SH-SY5Y (cell line): Measurements from ENCODE around the gene ARHGAP6.

Experiments
- GATA2 ChIP-seq: IDR thresholded peaks from 2 replicates; pipeline ENCODE4 v1.6.1; 2011; ENCODE audit warnings: mild to moderate bottlenecking, low read depth, low read length
- GATA3 ChIP-seq: IDR thresholded peaks from 2 replicates; pipeline ENCODE4 v1.6.1; 2011; ENCODE audit warnings: low read depth, mild to moderate bottlenecking, low read length, moderate library complexity

The ARHGAP6 gene

DNA sequence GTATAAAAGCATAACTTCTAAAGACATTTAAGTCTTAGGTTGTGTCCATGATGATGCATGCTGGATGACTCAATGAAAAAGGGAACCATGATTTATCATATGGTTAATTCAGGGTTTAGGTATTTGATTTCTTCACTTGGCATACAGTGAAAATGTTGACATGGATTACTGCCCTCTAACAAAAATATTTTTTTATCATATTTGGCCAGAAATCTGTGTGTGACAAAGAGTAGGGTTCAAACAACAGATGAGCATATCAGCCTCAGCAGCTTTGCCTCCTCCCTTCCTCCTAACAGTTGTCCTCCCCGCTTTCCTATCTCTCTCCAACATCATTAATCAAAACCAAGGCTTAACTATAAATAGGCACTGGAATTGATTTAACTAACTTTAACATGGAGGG, 46.3 kb downstream of the ARHGAP6 start:
- no peak for TF ChIP-seq GATA3
- TF ChIP-seq GATA2, result no peak

DNA sequence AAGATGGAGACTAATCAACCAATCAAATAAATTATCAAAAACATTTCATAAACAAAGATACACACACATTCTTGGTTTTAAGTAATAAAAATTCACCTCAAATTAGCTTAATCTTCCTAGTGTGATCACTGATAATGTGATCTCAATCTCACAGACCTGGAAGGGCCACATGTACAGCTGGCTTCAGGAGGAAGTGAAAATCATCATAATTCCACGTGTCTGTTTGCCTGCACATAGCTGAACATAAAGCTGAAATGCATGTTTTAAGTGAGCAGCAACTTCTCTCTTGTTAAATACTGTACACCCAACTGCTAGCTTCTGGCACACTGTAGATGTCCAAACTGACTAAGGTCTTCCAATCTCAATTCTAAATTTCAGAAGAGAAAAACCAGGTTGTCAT, 53.8 kb downstream of the ARHGAP6 start:
- no peak for TF ChIP-seq GATA2
- no peak for TF ChIP-seq GATA3

GRCh38 chrX:11611161-11611560, 54.6 kb downstream of the ARHGAP6 start:
- TF ChIP-seq GATA3 (no peak), GATA2 (no peak)

DNA sequence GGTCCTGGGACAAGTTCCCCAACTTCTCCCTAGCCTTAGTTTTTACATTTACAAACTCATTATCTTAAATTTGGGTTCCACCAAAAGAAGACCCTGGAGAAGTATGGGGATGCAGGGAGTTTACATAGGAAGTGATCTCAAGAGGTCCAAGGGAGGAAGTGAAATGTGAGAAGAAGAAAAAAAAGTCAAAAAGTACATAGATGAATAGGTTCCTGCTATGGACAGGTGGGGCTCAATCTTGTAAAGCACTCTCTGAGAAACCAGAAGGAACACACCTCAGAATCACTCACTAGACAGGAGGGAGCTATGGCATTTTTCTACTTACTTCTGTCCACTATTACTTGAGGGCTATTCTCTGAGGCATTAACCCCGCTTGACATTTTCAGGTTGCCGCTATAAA, 56.6 kb downstream of the ARHGAP6 start:
- no peak for TF ChIP-seq GATA3
- TF ChIP-seq GATA2, result no peak

GRCh38 chrX:11606408-11606807, 59.3 kb downstream of the ARHGAP6 start:
- TF ChIP-seq GATA2, result no peak
- TF ChIP-seq GATA3, result no peak

DNA sequence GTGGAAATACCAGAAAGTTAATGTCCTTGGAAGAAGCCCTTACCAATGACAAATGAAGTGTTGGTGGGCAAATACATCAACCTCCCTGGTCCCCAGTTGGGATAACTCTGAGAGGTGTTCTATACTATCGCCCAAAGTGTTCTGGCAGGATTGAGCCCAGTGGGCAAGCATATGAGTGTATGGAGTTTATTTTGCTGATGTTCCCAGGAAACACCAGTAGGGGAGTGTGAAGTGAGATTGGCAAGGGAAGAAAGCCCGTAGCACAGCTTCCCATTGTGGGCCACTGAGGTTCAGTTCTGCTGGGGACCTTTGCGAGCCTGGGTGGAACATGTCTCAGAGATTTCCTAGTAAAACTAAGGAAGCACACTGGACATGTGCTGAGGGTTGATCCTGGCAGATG, 65.1 kb downstream of the ARHGAP6 start:
- TF ChIP-seq GATA2 (no peak), GATA3 (no peak)

- no peak for TF ChIP-seq GATA2
- no peak for TF ChIP-seq GATA3
Measured at GRCh38 chrX:11597479-11597878, 68.2 kb downstream of the ARHGAP6 start.

DNA sequence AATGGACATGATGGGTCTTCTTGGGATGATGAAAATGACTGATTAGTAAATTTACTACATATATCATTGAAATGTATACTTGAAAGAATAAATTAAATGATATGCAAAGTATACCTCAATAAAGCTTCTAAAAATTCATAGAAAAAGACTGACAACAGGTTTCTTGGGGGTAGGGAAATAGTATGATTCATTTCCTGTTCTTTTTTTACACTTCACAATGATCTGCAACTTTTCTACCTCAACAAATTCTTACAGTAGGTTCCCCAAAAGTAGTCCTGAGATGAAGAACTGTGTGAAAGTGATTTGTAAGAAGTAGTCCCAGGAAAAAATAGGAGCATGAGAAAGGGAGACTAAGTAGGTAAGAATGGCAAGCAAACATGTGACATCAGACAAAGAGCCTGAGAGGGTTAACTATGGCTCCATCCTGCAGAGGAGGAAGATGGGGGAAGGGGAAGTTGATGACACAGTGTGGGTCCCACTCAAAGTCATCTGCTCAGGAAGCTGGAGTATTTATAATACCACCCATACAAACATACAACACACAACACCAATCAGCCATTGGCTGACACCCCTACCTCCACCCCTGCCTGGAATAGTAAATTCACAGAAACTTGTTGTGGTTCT, 73.9 kb downstream of the ARHGAP6 start:
- TF ChIP-seq GATA2, result no peak
- TF ChIP-seq GATA3, result no peak

- TF ChIP-seq GATA2 (no peak), GATA3 (no peak)
Measured at GRCh38 chrX:11589641-11590040, 76.1 kb downstream of the ARHGAP6 start.

GRCh38 chrX:11588097-11588496, 77.6 kb downstream of the ARHGAP6 start:
- no peak for TF ChIP-seq GATA3
- no peak for TF ChIP-seq GATA2

DNA sequence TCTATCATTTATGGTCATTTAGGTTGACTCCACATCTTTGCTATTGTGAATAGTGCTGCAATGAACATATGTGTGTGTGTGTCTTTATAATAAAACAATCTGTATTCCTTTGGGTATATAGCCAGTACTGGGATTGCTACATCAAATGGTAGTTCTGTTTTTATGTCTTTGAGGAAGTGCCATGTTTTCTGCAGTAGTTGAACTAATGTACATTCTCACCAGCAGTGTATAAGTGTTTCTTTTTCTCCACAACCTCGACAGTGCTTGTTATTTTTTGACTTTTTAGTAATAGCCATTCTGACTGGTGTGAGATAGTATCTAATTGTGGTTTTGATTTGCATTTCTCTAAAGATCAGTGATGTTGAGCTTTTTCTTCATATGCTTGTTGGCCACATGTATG, 80.5 kb downstream of the ARHGAP6 start:
- TF ChIP-seq GATA2 (no peak), GATA3 (no peak)

DNA sequence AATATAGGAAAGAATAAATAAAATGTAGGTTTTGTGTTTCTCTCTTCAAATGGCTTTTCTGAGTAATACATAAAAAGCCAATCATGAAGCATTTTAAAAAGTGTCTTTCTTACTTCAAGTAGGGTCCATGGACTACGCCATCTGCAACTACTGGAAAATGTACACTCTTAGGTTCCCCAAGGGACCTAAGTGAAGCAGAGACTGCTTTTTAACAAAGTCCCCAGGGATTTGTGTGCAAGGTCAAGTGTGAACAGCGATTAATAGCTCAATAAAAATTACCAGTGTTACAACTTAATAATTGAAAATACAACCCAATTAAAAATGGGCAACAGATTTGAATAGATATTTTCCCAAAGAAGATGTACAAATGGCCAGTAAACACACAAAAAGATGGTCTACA, 84.9 kb downstream of the ARHGAP6 start:
- TF ChIP-seq GATA3 (no peak), GATA2 (no peak)

DNA sequence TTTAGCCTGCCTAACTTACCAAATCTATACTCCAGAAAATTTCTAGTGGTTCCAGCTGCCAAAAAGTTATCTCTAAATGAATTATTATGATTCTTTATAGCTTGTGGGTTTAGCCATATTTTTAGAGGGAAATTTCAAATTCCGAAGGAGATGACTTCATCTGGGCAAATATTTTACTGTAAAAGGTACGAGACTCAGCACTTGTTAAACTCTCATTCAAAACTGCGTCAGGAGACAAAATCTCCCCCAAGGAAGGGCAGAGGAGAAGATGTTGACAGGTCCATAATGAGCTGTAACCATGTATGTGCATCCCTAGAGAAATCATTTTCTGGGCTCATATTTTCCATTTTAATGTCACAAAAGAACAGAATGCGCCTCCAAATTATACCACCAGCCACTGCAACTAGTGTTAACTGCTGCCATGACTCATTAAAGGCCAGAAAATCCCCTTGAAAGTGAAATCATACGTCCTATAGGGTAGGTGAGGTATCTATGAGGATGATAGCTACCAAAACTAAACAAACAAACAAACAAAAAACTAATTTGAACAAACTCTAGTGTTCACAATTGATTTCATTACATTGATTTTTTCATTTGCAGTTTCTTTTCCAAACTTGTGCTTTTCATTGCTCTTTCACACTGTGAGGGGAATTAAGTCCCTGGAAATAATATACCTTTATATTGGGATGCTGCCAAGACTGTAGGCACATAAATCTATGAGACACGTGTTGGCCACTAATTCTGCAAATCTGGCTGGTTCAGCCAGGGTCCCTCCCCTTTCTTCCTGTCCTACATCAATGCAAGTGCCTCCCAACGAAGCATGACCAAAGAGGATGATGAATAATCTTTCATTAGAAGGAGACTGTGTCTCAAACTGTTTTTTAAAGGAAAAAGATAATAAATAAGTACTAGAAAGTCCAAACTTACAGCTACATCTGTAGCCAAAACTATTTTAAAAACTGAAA, 85.8 kb downstream of the ARHGAP6 start:
- TF ChIP-seq GATA2, result no peak
- no peak for TF ChIP-seq GATA3

DNA sequence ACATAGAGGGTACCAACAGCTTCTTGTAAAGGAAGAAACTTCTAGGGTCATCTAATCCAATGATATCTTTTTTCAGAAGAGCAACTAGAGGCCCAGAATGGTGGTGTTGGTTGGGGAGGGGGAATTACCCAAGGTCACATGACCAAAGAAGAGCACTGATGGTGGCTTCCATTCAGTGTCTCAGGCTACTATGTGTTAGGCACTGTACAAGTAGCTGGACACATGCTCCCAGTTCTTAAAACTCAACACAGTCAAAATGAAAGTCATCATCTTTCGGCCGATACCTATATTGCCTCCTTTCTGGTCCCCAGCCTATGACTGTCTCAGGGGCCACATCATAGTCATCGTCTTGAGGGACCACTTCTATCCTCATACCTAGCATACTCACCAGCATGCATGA, 88.1 kb downstream of the ARHGAP6 start:
- TF ChIP-seq GATA3 (no peak), GATA2 (no peak)

GRCh38 chrX:11575332-11575731, 90.4 kb downstream of the ARHGAP6 start:
- TF ChIP-seq GATA2 (no peak), GATA3 (no peak)
